HCT116 (cell line): ENCODE measurements around the gene TNRC6A.

Experiments used
- RAD21 ChIP-seq: IDR thresholded peaks from 2 replicates; pipeline ENCODE4 v1.6.1; 2012; ENCODE audit warnings: low read depth, mild to moderate bottlenecking
- TF ChIP-seq, protein P1 (sequence below), 3 experiments: fragments of 200-600 bp in 1 of 3; sonication (generic) in 1 of 3; IDR thresholded peaks in 2 of 3; conservative IDR thresholded peaks in 1 of 3; 2 replicates each; pipeline ENCODE4 v1.5.1; 2012 to 2017; ENCODE audit warnings: low read depth in 2 of 3, low read length in 2 of 3, antibody characterized with exemption in 1 of 3, borderline replicate concordance in 1 of 3, control low read depth in 1 of 3, mild to moderate bottlenecking in 1 of 3, mixed read lengths in 1 of 3, mixed run types in 1 of 3, moderate library complexity in 1 of 3; ENCODE audit not compliant: insufficient read depth in 1 of 3
- TF ChIP-seq, protein P2 (sequence below): IDR thresholded peaks from 2 replicates; pipeline ENCODE4 v1.6.1; 2011; ENCODE audit warnings: mild to moderate bottlenecking, low read length, moderate library complexity; ENCODE audit not compliant: insufficient replicate concordance; ENCODE audit errors: extremely low read depth
- TF ChIP-seq, protein P3 (sequence below): IDR thresholded peaks from 2 replicates; pipeline ENCODE4 v1.6.1; 2012
- TF ChIP-seq, protein P4 (sequence below): IDR thresholded peaks from 2 replicates; pipeline ENCODE4 v1.6.1; 2012

DNA sequence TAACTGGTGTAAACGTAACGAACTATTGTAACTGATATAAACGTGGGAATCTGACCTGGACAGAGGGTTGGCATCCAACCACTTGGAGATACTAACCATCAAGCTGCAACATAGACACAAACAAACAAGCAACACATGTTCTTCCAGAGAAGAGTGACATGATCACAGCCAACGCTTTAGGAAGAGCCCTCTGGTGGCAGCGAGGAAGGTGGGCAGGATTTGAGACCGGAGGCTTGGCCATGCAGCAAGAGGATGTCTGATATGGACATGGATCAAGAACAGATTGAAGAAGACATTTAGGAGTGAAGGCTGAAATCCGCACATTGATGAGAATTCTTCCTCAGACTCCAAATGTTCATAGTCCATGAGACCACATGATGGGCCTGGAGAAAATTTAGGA is 40.3 kb upstream of the TNRC6A start:
- peak; percentile 70 for TF ChIP-seq RAD21
- TF ChIP-seq, protein P1, sequence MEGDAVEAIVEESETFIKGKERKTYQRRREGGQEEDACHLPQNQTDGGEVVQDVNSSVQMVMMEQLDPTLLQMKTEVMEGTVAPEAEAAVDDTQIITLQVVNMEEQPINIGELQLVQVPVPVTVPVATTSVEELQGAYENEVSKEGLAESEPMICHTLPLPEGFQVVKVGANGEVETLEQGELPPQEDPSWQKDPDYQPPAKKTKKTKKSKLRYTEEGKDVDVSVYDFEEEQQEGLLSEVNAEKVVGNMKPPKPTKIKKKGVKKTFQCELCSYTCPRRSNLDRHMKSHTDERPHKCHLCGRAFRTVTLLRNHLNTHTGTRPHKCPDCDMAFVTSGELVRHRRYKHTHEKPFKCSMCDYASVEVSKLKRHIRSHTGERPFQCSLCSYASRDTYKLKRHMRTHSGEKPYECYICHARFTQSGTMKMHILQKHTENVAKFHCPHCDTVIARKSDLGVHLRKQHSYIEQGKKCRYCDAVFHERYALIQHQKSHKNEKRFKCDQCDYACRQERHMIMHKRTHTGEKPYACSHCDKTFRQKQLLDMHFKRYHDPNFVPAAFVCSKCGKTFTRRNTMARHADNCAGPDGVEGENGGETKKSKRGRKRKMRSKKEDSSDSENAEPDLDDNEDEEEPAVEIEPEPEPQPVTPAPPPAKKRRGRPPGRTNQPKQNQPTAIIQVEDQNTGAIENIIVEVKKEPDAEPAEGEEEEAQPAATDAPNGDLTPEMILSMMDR (IDR thresholded peaks at IDR 0.05 in 2 of 3, conservative IDR thresholded peaks at IDR 0.05 in 1 of 3; ENCODE audit: borderline replicate concordance in 1 of 3, insufficient read depth in 1 of 3, low read depth in 2 of 3, low read length in 2 of 3) = peak; percentile 63 to 89 (median 86); a peak in 5 of 6 replicates
- TF ChIP-seq, protein P2, sequence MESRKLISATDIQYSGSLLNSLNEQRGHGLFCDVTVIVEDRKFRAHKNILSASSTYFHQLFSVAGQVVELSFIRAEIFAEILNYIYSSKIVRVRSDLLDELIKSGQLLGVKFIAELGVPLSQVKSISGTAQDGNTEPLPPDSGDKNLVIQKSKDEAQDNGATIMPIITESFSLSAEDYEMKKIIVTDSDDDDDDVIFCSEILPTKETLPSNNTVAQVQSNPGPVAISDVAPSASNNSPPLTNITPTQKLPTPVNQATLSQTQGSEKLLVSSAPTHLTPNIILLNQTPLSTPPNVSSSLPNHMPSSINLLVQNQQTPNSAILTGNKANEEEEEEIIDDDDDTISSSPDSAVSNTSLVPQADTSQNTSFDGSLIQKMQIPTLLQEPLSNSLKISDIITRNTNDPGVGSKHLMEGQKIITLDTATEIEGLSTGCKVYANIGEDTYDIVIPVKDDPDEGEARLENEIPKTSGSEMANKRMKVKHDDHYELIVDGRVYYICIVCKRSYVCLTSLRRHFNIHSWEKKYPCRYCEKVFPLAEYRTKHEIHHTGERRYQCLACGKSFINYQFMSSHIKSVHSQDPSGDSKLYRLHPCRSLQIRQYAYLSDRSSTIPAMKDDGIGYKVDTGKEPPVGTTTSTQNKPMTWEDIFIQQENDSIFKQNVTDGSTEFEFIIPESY = no peak
- TF ChIP-seq, protein P3, sequence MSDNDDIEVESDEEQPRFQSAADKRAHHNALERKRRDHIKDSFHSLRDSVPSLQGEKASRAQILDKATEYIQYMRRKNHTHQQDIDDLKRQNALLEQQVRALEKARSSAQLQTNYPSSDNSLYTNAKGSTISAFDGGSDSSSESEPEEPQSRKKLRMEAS = peak; percentile 55; the same call in 1 of the 2 replicates
- TF ChIP-seq, protein P4, sequence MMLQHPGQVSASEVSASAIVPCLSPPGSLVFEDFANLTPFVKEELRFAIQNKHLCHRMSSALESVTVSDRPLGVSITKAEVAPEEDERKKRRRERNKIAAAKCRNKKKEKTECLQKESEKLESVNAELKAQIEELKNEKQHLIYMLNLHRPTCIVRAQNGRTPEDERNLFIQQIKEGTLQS = no peak
